HepG2 (cell line): ENCODE results near the gene TAGLN. TPM values are rescaled to one million over a fixed set of nuclear protein-coding genes. Genes with fewer than 3 reads are reported as not detected.

Experiments
- ATAC-seq: fragments of 200-7000 bp; cut with Tn5 transposase; 3 replicates; pipeline ENCODE4 v1.9.1; 2020; ENCODE audit warnings: mild to moderate bottlenecking, moderate library complexity
- BruUV-seq: library from RNA; stranded (reverse); fragments of 400-500 nt; replicated peaks from 2 replicates; lab custom pipeline; 2021; lab: Mats Ljungman, UMichigan
- CTCF ChIA-PET: fragments of 300-600 bp; formaldehyde crosslinking; extraction: SDS; loops from one replicate; lab custom pipeline; 2021; ENCODE audit warnings: low total read pairs, inconsistent platforms, low intra/inter-chr PET ratio; lab: Yijun Ruan, JAX
- POLR2A ChIA-PET: fragments of 350-600 bp; sonication (Branson Sonifier 250); formaldehyde crosslinking; loops from one replicate; lab custom pipeline; 2020; ENCODE audit warnings: antibody characterized with exemption, inconsistent platforms; lab: Yijun Ruan, JAX
- DNase-seq: peaks from one replicate; pipeline ENCODE4 v3.0.0-alpha.2; 2015; ENCODE audit warnings: low spot score
- FAIRE-seq: peaks from 3 replicates; lab custom pipeline; 2011; peaks lifted over from hg19 to GRCh38; lab: Jason Lieb, UNC
- H2AFZ ChIP-seq: one replicate; pipeline ENCODE4 v1.6.1; 2011; ENCODE audit warnings: low read length, inconsistent platforms
- H3K27ac ChIP-seq: fragments of 300-600 bp; 3 replicates; pipeline ENCODE4 v1.8.0; 2011; ENCODE audit warnings: mixed run types, mild to moderate bottlenecking, mixed read lengths, low read length, inconsistent platforms; ENCODE audit not compliant: insufficient read depth; ENCODE audit errors: extremely low read length
- H3K27me3 ChIP-seq, 2 experiments: fragments of 200-600 bp in 1 of 2; 2 replicates in 1 of 2; 3 replicates in 1 of 2; pipeline versions ENCODE4 v1.6.0 to v1.8.0; 2011; ENCODE audit warnings: low read length in 2 of 2, mild to moderate bottlenecking in 2 of 2, moderate library complexity in 2 of 2, inconsistent platforms in 1 of 2; ENCODE audit not compliant: insufficient read depth in 2 of 2, control insufficient read depth in 1 of 2
- H3K36me3 ChIP-seq, 2 experiments: fragments of 200-600 bp in 1 of 2; replicated peaks in 1 of 2; 2 replicates in 1 of 2; 3 replicates in 1 of 2; pipeline versions ENCODE4 v1.5.1 to v1.8.0; 2011; ENCODE audit warnings: low read length in 2 of 2, inconsistent platforms in 1 of 2; ENCODE audit not compliant: insufficient read depth in 2 of 2, control insufficient read depth in 1 of 2
- H3K4me1 ChIP-seq: 2 replicates; pipeline ENCODE4 v1.5.1; 2012; ENCODE audit warnings: low read length, inconsistent platforms; ENCODE audit not compliant: insufficient read depth
- H3K4me2 ChIP-seq: 2 replicates; pipeline ENCODE4 v1.6.0; 2011; ENCODE audit warnings: low read depth, low read length, inconsistent platforms
- H3K4me3 ChIP-seq, 3 experiments: fragments of 200-600 bp in 1 of 3; sonication (generic), shearing (Covaris generic) in 1 of 3; replicated peaks in 1 of 3; 2 replicates each; pipeline ENCODE4 v1.5.1; 2011 to 2016; ENCODE audit warnings: low read length in 3 of 3, inconsistent platforms in 2 of 3, low read depth in 2 of 3, mild to moderate bottlenecking in 2 of 3, control low read depth in 1 of 3, mixed read lengths in 1 of 3; ENCODE audit not compliant: insufficient read depth in 1 of 3
- H3K79me2 ChIP-seq: one replicate; pipeline ENCODE4 v1.6.1; 2011; ENCODE audit warnings: low read length, inconsistent platforms; ENCODE audit not compliant: insufficient read depth
- H3K9ac ChIP-seq: 2 replicates; pipeline ENCODE4 v1.6.0; 2011; ENCODE audit warnings: mild to moderate bottlenecking, low read depth, low read length, inconsistent platforms; ENCODE audit not compliant: insufficient read depth
- H3K9me3 ChIP-seq: 2 replicates; pipeline ENCODE4 v1.5.1; 2012; ENCODE audit warnings: mild to moderate bottlenecking, low read length
- H4K20me1 ChIP-seq: 2 replicates; pipeline ENCODE4 v1.6.0; 2011; ENCODE audit warnings: inconsistent platforms, mild to moderate bottlenecking, low read length, moderate library complexity; ENCODE audit not compliant: insufficient read depth
- GATAD2A ChIP-seq: IDR thresholded peaks from 2 replicates; pipeline ENCODE4 v1.6.1; 2016
- KMT2A ChIP-seq: sonication (generic); formaldehyde crosslinking; IDR thresholded peaks from 2 replicates; pipeline ENCODE4 v1.4.0; 2020; ENCODE audit warnings: missing genetic modification reagents
- PRDM10 ChIP-seq: sonication (generic); formaldehyde crosslinking; IDR thresholded peaks from 2 replicates; pipeline ENCODE4 v1.4.0; 2020; ENCODE audit warnings: low read depth, missing genetic modification reagents
- SRSF9 ChIP-seq: fragments of 200-400 bp; formaldehyde crosslinking; IDR thresholded peaks from 2 replicates; pipeline ENCODE4 v1.6.1; 2018; ENCODE audit warnings: borderline replicate concordance, mild to moderate bottlenecking, low read depth, low read length; ENCODE audit not compliant: insufficient read depth, poor library complexity, severe bottlenecking
- ZFP91 ChIP-seq: sonication (generic); formaldehyde crosslinking; IDR thresholded peaks from 2 replicates; pipeline ENCODE4 v1.9.0; 2022; ENCODE audit warnings: missing genetic modification reagents, mild to moderate bottlenecking, borderline replicate concordance
- ZSCAN29 ChIP-seq: sonication (generic); formaldehyde crosslinking; conservative IDR thresholded peaks from 2 replicates; pipeline ENCODE4 v1.4.0; 2020; ENCODE audit warnings: mild to moderate bottlenecking, missing genetic modification reagents
- WGBS: methylation state at CpG from one replicate; pipeline ENCODE4 v1.1.6; 2017; ENCODE audit warnings: low lambda C conversion rate; 5-methylcytosine and 5-hydroxymethylcytosine counted together
- in situ Hi-C: cut with HindIII; loops from 2 replicates; pipeline ENCODE4 v1.10.0; 2017; ENCODE audit warnings: low pct_unique_long_range_greater_than_20kb; ENCODE audit not compliant: extremely low pct_ligation_motif_present
- intact Hi-C: fragments of 100-400 bp; cut with micrococcal nuclease; formaldehyde crosslinking; loops from one replicate; pipeline ENCODE4 v1.10.0; 2022; ENCODE audit not compliant: unreplicated experiment
- polyA plus RNA-seq, 8 experiments: library from polyadenylated mRNA; depleted of rRNA in 3 of 8; stranded (reverse) in 7 of 8; unstranded in 1 of 8; fragments of >200 nt; fragmentation: Illumina TruSeq in 4 of 8; extraction: Trizol in 4 of 8; gene quantifications; 2 replicates each; pipeline versions ENCODE4 v1.2.1 to v1.2.3, GENCODE V29; 2011 to 2016; ENCODE audit warnings: low read depth in 4 of 8, missing spikeins in 1 of 8, mixed read lengths in 1 of 8; ENCODE audit not compliant: insufficient read depth in 1 of 8
- total RNA-seq, 5 experiments: library from RNA; depleted of rRNA; stranded (reverse); fragments of >200 nt; fragmentation: Illumina TruSeq; extraction: Trizol; gene quantifications; 2 replicates each; pipeline ENCODE4 v1.2.3, GENCODE V29; 2016; ENCODE audit warnings: low read depth in 1 of 5

The TAGLN gene
- total and polyA plus RNA-seq, 2 of the 13 experiments (the other 11 are each of a cell fraction or from before 2014, with no cell fraction given) = 12.6 to 75.4 TPM

GRCh38 chr11:117223741-117224689 is 24.8 kb downstream of the TAGLN start:
- H3K4me3 ChIP-seq = no peak overlapping the region
- H3K9me3 ChIP-seq = no peaks in the 10 kb centered on the region
- ChIA-PET POLR2A (interaction anchor here (0.6 kb wide), 1 partner anchor 57 kb away, joined by 4 read pairs; no protein-coding TSS in a partner anchor), CTCF (no interaction called here)
- intact Hi-C loops = loop anchor here (10.0 kb wide), 1 partner anchor 119 kb away; no protein-coding TSS in a partner anchor
- H3K79me2 ChIP-seq = no peaks in the 10 kb centered on the region
- BruUV-seq = no TSS peak
- DNase-seq (no peak), ATAC-seq (no peak), FAIRE-seq (no peak)
- in situ Hi-C loops = loop anchor here (5.0 kb wide), 1 partner anchor 42 kb away; no protein-coding TSS in a partner anchor
- peaks cover 2 to 15% of the 10 kb centered on the region in 2 experiments; a peak in 3 of 5 replicates for H3K36me3 ChIP-seq
- no peak overlapping the region for H3K27ac ChIP-seq
- TF ChIP-seq GATAD2A (CRISPR knock-in tag) (no peak), ZFP91 (CRISPR knock-in tag) (0 out of 2 replicates have a peak, but pooled peaks have one; percentile 16), PRDM10 (no peak), SRSF9 (no peak), ZSCAN29 (CRISPR knock-in tag) (no peak), KMT2A (CRISPR knock-in tag) (no peak)
- H3K9ac ChIP-seq = no peak overlapping the region
- no peaks in the 10 kb centered on the region for H4K20me1 ChIP-seq
- H3K4me1 ChIP-seq = peaks cover 16% of the 10 kb centered on the region
- no peak overlapping the region for H2AFZ ChIP-seq
- H3K4me2 ChIP-seq = no peak overlapping the region
- H3K27me3 ChIP-seq = no peaks in the 10 kb centered on the region
- WGBS = 85% methylated on average over 15 of the region's 17 CpGs
